Measurements from ENCODE around the gene SLC9A1. TPM values are rescaled to one million over a fixed set of nuclear protein-coding genes. Genes with fewer than 3 reads are reported as not detected.

The SLC9A1 gene
- total RNA-seq, 1 donor from 2014 or later: 54.6 TPM

DNA sequence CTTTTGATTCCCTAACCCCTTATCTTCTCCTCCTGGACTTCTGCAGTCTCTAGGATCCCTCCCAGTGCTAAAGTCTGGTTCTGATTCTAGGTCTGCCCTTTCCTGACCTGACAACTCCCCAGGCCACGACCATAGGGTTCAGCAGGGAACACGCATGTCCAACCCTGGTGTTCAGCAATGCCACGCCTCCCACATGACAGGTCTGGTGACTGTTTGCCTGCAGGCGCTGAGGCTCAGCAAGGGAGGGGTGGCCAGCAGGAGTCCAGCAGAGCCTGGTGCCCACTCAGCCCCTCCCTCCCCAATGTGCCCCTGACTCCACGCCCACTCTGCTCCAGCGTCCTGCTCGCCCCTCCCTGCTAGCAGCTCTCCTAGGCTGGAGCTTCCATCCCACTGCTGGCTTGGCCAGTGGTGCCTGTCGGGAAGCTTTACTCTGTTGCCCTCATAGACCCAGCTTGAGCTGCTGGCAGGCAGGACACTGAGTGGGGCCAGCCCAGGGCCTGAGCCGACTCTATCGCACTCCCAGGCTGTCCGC, 17.3 kb downstream of the SLC9A1 start:
- Mint-ChIP-seq H3K4me3 (ENCODE audit: unreplicated experiment) (no peak overlapping the region), H3K27ac (ENCODE audit: unreplicated experiment) (peak overlapping the region; percentile 27), H3K4me1 (ENCODE audit: low read depth) (peaks cover 53% of the 10 kb centered on the region), H3K9me3 (ENCODE audit: low read depth) (no peaks in the 10 kb centered on the region), H3K36me3 (ENCODE audit: low read depth) (no peaks in the 10 kb centered on the region), H3K27me3 (ENCODE audit: low read depth) (no peaks in the 10 kb centered on the region)
- DNase-seq (ENCODE audit: low spot score): no peak
- no peak for TF ChIP-seq CTCF (IDR thresholded peaks at IDR 0.05)

DNA sequence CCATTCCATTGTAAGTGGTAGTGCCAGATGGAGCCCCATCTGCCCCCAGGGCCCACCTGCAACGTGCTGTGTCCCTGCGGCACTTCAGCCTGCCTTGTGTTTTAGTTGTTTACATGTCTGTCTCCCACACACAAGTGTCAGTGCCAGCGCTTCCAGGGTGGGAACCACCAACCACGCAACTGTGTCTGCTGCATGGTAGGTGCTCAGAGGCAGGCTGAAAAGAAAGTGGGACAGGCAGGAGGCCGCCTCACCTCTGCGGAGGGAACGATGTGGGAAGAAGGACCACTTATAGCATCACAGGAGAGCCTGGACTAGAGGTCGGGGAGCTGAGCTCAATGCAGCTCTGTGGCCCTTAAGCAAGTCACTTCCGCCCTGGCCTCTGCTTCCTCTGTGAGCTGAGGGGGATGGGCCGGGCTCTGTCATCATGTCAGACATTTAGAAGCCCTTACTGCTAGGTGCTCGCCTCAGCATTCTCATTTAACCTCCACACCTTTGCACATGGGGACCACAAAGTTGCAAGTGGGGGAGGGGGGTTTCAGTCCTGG, 17.9 kb downstream of the SLC9A1 start:
- H3K27ac Mint-ChIP-seq (ENCODE audit: unreplicated experiment): peak overlapping the region; percentile 63
- H3K27me3 Mint-ChIP-seq (ENCODE audit: low read depth): no peaks in the 10 kb centered on the region
- H3K36me3 Mint-ChIP-seq (ENCODE audit: low read depth): no peaks in the 10 kb centered on the region
- TF ChIP-seq CTCF (IDR thresholded peaks at IDR 0.05): no peak
- H3K4me3 Mint-ChIP-seq (ENCODE audit: unreplicated experiment): no peak overlapping the region
- no peaks in the 10 kb centered on the region for H3K9me3 Mint-ChIP-seq (ENCODE audit: low read depth)
- H3K4me1 Mint-ChIP-seq (ENCODE audit: low read depth): peaks cover 51% of the 10 kb centered on the region
- no peak for DNase-seq (ENCODE audit: low spot score)

DNA sequence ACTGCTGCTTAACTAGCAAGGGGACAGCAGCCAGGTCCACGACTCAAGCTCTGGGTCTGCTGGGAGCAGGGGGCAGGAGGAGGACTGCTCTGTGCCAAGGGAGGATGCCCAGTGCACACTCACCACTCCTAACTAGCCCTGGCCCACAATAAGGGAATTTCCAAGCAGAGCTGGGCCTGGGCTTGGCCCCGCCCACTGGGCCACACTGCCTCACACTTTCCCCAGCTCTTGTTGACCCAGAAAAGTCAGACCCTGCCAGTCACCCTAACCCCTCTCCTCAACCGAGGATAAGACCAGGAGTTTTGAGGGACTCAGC, 18.7 kb downstream of the SLC9A1 start:
- H3K27ac Mint-ChIP-seq (ENCODE audit: unreplicated experiment): no peak overlapping the region
- H3K27me3 Mint-ChIP-seq (ENCODE audit: low read depth): no peaks in the 10 kb centered on the region
- no peak for DNase-seq (ENCODE audit: low spot score)
- no peaks in the 10 kb centered on the region for H3K9me3 Mint-ChIP-seq (ENCODE audit: low read depth)
- no peak for TF ChIP-seq CTCF (IDR thresholded peaks at IDR 0.05)
- H3K4me1 Mint-ChIP-seq (ENCODE audit: low read depth): peaks cover 42% of the 10 kb centered on the region
- no peaks in the 10 kb centered on the region for H3K36me3 Mint-ChIP-seq (ENCODE audit: low read depth)
- no peak overlapping the region for H3K4me3 Mint-ChIP-seq (ENCODE audit: unreplicated experiment)

GRCh38 chr1:27135541-27136235, 19.2 kb downstream of the SLC9A1 start:
- DNase-seq (ENCODE audit: low spot score): no peak
- Mint-ChIP-seq H3K4me1 (ENCODE audit: low read depth) (peaks cover 42% of the 10 kb centered on the region), H3K27ac (ENCODE audit: unreplicated experiment) (no peak overlapping the region), H3K9me3 (ENCODE audit: low read depth) (no peaks in the 10 kb centered on the region), H3K4me3 (ENCODE audit: unreplicated experiment) (no peak overlapping the region), H3K27me3 (ENCODE audit: low read depth) (no peaks in the 10 kb centered on the region), H3K36me3 (ENCODE audit: low read depth) (no peaks in the 10 kb centered on the region)
- peak; percentile 20 for TF ChIP-seq CTCF (IDR thresholded peaks at IDR 0.05)

- H3K9me3 Mint-ChIP-seq (ENCODE audit: low read depth): no peaks in the 10 kb centered on the region
- DNase-seq (ENCODE audit: low spot score): no peak
- H3K27ac Mint-ChIP-seq (ENCODE audit: unreplicated experiment): no peak overlapping the region
- H3K27me3 Mint-ChIP-seq (ENCODE audit: low read depth): no peaks in the 10 kb centered on the region
- TF ChIP-seq CTCF (IDR thresholded peaks at IDR 0.05): no peak
- no peaks in the 10 kb centered on the region for H3K36me3 Mint-ChIP-seq (ENCODE audit: low read depth)
- H3K4me1 Mint-ChIP-seq (ENCODE audit: low read depth): peaks cover 29% of the 10 kb centered on the region
- no peak overlapping the region for H3K4me3 Mint-ChIP-seq (ENCODE audit: unreplicated experiment)
Measured at GRCh38 chr1:27133991-27134390, 20.9 kb downstream of the SLC9A1 start.
